CD4-positive, alpha-beta T cell treated with Interleukin-4 for 4 hours (primary cell): ENCODE data around the gene CAMK1D.
"Not testable (repeated sequence)": the region's sequence is repeated elsewhere in the genome, so short reads cannot be mapped to it uniquely, and the experiment has no call there.

Source experiments
- DNase-seq: peaks from one replicate; pipeline ENCODE4 v3.0.0-alpha.2; 2020

CAMK1D gene

DNA sequence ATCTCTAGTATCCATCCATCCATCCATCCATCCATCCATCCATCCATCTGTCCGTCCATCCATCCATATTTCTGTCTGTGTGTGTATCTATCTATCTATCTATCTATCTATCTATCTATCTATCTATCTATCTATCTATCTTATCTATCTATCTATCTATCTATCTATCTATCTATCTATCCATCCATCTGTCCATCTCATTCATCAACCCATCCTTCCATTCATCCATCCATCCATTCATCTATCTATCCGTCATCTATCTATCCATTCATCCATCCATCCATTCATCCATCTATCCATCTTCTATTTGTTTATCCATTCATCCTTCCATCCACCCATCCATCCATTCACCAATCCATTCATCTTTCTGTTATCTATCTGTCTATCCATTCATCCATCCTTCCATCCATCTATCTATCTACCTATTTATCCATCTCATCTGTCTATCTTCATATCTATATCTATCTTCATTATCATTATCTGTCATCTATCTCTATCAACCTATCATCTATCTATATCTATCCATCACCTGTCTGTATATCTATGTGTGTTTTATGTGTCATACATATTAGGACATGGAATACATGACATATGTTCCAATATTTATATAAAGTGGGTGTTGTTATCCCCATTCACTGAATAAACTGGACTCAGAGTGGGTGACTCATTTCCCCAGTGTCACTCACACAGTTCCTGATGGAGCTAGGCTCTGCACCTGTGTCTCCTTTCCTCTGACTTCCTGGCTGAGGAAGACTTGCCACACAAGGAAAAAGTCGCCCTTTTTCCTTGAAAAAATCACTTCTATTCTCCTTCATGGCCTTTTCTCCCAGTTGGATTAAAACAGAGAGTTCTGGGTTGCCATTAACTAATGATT lies 452.1 kb downstream of the CAMK1D start:
- DNase-seq, result no peak

DNA sequence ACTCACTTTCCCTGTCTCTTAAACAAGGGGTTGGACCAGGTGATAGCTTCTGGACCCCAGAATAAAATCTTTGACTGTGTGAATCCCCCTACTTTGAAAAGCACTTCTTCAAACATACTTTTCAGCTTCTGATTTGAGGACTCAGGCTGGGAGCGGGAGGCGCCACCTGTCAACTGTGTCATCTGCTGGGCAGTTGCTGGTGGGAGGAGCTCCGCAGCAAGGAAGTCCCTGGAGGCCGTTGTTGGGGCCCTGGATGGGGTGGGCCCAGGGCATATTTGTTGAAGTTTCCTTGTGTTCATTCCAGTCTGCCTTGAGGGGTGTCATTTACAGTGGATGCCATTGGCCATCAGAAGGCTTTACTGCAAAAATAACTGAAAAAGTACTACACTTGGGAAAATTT lies 454.4 kb downstream of the CAMK1D start:
- DNase-seq, result no peak

GRCh38 chr10:12806228-12807095 lies 457.1 kb downstream of the CAMK1D start:
- no peak for DNase-seq

GRCh38 chr10:12807096-12807755 lies 457.9 kb downstream of the CAMK1D start:
- no peak for DNase-seq

DNA sequence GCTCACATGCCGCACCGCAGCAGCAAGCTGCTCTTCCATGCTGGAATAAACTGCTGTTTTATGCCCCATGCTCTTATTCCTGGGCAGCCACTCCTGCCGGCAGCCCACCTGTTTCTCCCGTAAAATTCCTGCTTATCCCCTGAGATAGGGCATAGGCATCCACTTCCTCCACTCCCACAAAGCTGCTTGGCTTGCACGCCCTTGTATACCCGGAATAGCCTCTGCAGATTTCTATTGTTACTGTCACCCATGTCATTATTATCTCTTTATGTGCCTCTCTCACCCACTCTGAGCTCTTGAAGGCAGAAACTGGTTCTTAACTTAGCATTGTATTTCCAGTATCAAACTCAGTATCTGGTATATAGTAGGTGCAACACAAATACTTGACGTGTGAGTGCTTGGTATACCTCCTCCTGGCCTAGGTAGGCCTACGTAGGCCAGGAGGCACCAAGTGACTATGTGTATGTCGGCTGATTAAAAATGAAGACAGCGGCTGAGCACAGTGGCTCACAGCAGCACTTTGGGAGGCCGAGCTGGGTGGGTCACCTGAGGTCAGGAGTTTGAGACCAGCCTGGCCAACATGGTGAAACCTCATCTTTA lies 458.8 kb downstream of the CAMK1D start:
- DNase-seq, result no peak

- not testable (repeated sequence) for DNase-seq
Measured at GRCh38 chr10:12810046-12810445, 460.7 kb downstream of the CAMK1D start.

DNA sequence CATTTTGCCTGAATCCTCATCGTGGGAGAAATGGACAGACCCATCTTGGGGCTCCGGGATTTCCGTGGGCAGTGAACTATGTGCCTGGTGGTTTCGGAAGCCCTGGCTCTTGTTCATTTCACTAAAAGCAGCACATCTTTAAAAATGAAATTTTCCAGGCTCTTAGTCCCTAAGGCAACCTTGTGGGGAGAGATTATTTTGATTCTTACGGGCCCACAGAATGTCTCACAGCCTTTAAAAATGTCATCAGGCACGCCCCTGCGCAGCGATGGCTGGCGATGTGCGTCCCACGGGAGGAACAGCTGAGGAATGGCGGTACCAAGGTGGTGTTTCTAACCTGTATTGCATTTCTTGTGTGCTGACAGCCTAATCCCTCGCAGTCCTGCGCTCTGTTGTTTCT lies 462.5 kb downstream of the CAMK1D start:
- no peak for DNase-seq

- no peak for DNase-seq
Measured at GRCh38 chr10:12812571-12812970, 463.2 kb downstream of the CAMK1D start.

- DNase-seq, result no peak
Measured at GRCh38 chr10:12814166-12814565, 464.8 kb downstream of the CAMK1D start.

DNA sequence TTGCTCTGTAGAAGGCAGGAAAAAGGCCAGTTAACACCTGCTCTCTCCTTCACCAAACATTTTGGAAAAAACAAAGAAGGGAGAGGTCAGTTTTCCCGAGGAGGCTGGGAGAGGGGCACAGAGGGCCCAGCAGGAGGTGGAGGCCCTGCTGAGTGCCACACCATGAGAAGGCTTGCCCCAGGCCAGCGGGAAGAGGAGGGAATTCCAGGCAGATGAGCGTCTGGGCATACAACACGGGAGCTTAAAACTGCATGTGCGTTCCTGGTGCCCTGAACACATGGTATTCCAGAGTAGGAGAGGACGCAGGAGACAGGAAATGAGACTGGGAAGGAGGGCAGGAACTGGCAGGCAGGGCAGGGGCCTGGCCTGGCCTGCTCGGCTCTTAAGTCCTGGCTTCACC lies 469.7 kb downstream of the CAMK1D start:
- no peak for DNase-seq

- no peak for DNase-seq
Measured at GRCh38 chr10:12819656-12820055, 470.3 kb downstream of the CAMK1D start.

DNA sequence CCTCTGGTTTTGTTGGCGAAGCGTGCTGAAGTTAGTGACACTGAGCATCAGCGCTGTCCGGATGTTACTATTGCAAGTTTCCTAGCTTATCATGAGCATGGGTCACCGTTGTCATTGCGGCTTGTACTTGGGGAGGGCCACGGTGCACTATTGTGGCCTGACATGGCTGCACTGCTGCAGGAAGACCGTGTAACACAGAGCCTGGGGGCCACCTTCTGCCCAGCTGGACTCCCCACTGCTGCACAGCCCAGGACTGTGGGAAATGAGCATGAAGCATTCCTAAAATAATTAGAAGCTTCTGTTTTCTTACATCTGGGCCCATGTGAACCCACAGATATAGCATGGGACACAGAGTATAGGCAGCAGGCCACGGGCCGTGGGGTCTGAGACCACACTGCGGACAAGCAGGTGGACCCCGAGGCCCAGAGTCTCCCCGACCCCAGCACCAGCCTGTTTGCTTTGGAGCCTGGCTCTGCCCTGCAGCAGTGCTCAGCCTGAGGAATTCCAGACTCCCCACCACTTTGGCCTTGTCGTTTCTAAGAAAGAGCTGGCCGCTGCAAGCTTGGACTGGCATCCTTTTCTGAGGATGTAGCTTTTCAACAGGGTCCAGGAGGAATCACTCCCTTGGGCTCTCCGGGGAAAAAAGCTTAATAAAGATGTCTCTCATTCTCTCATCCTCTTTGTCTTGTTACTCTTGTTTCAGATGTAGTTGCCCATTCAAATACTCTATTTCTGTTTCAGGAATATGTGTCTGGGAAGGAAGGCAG lies 473.0 kb downstream of the CAMK1D start:
- no peak for DNase-seq

DNA sequence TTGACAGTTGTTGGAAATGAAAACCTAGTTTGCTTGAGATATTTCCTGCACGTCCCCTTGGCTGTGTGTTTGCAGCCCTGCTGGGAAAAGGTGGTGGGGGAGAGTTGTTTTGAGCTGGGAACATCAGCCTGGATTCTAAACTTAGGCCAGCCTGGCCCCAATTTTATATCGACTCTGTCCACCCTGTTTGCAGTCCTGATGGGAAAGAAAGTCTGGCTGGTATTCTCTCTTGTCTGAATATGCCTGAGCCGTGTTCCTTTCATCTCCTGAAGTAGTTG lies 473.5 kb downstream of the CAMK1D start:
- no peak for DNase-seq

DNA sequence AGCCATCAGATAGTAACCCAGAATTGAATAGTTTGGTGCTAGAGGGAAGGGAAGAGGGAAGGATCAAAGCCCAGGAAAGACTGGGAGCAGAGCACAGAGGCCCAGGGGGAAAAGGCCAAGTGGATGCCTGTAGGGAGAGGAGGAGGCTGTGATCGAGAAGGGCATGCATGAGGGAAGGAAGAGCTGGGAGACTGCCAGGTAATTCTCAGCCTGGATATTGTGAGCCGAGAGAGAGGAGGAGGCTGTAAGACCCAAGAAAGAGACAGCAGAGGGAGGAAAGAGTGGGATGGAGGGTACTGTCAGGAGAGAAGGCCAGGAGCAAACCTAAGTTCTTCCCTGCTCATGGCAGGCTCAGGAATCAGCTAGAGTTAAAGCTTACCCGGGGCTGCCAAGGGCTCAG lies 474.0 kb downstream of the CAMK1D start:
- DNase-seq, result no peak

GRCh38 chr10:12825260-12825849 lies 476.0 kb downstream of the CAMK1D start:
- DNase-seq, result no peak

- no peak for DNase-seq
Measured at GRCh38 chr10:12826800-12827372, 477.5 kb downstream of the CAMK1D start.

- DNase-seq, result no peak
Measured at GRCh38 chr10:12828736-12829135, 479.4 kb downstream of the CAMK1D start.

DNA sequence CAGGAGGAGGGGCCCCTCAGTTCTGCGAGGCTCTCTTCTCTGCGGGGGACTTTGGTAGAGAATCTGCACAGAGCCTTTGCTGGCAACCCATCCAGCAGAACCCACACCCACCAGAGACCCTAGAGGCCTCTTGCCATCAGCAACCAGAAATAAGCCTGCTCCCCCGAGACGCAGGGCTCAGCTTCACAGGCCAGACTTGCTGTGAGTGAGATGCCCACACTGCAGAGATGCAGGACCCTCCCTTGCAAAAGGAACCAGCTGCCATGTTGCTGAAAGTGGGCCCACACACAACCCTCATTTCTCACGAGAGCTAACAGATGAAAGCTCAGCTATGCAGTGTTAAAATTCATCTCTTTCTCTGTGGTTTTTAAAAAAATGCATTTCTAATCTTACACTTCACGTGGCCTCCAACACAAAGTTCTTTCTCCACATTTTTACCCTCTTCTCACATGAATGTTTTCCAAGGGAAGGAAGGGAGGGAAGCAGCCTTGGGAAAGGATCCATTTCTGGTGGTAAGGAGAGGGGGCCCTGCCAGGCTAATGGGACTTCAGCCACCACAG lies 480.6 kb downstream of the CAMK1D start:
- no peak for DNase-seq

GRCh38 chr10:12832096-12832495 lies 482.7 kb downstream of the CAMK1D start:
- DNase-seq, result no peak

GRCh38 chr10:12833451-12833850 lies 484.1 kb downstream of the CAMK1D start:
- no peak for DNase-seq

DNA sequence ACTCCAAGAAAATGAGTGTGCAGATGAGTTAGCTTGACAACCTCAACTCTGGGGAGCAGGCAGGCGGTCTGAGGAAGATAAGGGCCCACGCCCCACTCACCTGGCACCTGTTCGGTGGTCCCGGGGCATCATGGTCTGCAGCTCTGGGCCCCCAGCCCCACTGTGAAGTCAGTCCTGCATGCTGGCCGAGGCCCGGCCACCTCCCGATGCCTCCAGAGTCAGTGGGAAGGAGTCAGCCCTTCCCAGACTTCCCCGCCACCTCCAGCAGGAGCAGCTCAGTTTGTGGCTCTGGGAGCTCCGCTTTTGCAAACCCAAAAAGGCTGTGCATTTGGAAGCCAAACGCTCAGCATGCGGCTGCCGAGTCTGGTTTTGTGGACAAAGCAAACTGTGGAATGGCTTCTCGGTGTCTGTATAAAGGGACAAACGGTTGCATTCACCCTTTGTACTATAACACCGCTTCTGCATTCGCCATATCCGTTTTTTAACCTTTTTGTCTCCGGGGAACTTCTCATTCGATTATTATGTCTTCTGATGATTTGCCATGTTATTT lies 484.8 kb downstream of the CAMK1D start:
- no peak for DNase-seq
